Uterus (tissue), 4 donors: ENCODE results near the gene SLFN11. TPM values are rescaled to one million over a fixed set of nuclear protein-coding genes. Genes with fewer than 3 reads are reported as not detected.

Experiments used
- DNase-seq, 2 donors: peaks; one replicate each; pipeline ENCODE4 v3.0.0-alpha.2; 2019 to 2020
- H3K27ac ChIP-seq, 2 donors: fragments of 200-600 bp; sonication (generic); 1 replicate in 1 of 2; 2 replicates in 1 of 2; pipeline ENCODE4 v1.5.1; 2016 to 2018
- H3K27me3 ChIP-seq, 2 donors: fragments of 200-600 bp; sonication (generic); one replicate each; pipeline ENCODE4 v1.5.1; 2018 to 2019; ENCODE audit warnings: control low read depth in 1 of 2
- H3K36me3 ChIP-seq, 2 donors: fragments of 200-600 bp; sonication (generic); one replicate each; pipeline ENCODE4 v1.5.1; 2019; ENCODE audit warnings: control low read depth in 1 of 2
- H3K4me1 ChIP-seq, 2 donors: fragments of 200-600 bp; sonication (generic); one replicate each; pipeline ENCODE4 v1.5.1; 2018 to 2019; ENCODE audit warnings: control low read depth in 1 of 2
- H3K4me3 ChIP-seq, 2 donors: fragments of 200-600 bp; sonication (generic); 1 replicate in 1 of 2; 2 replicates in 1 of 2; pipeline ENCODE4 v1.5.1; 2018 to 2019; ENCODE audit warnings: mild to moderate bottlenecking in 1 of 2
- H3K9me3 ChIP-seq, 2 donors: fragments of 200-600 bp; sonication (generic); one replicate each; pipeline ENCODE4 v1.5.1; 2019; ENCODE audit warnings: control low read depth in 1 of 2
- POLR2A ChIP-seq, 2 donors: fragments of 450-650 bp; IDR thresholded peaks; one replicate each; pipeline ENCODE4 v1.6.1; 2016; ENCODE audit warnings: antibody characterized with exemption in 2 of 2, mild to moderate bottlenecking in 1 of 2, moderate library complexity in 1 of 2
- intact Hi-C: fragments of 100-400 bp; cut with DNase I; formaldehyde crosslinking; loops from one replicate; pipeline ENCODE4 v1.15.1; 2023; ENCODE audit warnings: low total_unique reads
- total RNA-seq, 4 donors: library from RNA; depleted of rRNA in 3 of 4; stranded (reverse); fragments of >200 nt in 3 of 4; gene quantifications; one replicate each; pipeline versions ENCODE4 v1.1.0 to v1.2.4, GENCODE V29; 2014 to 2023
- TF ChIP-seq, protein P1 (sequence below), 4 experiments: fragments of 200-600 bp in 2 of 4; fragments of 450-650 bp in 2 of 4; sonication (generic) in 2 of 4; IDR thresholded peaks; one replicate each; pipeline ENCODE4 v1.5.1; 2016 to 2019; ENCODE audit warnings: antibody characterized with exemption in 4 of 4, mild to moderate bottlenecking in 2 of 4, moderate library complexity in 1 of 4
- donor health status: DM: yes; HTN: yes; CAD: no.

SLFN11 gene
- total RNA-seq, 4 donors from 2014 or later = 24.6 to 87.1 (median 54.8) TPM

DNA sequence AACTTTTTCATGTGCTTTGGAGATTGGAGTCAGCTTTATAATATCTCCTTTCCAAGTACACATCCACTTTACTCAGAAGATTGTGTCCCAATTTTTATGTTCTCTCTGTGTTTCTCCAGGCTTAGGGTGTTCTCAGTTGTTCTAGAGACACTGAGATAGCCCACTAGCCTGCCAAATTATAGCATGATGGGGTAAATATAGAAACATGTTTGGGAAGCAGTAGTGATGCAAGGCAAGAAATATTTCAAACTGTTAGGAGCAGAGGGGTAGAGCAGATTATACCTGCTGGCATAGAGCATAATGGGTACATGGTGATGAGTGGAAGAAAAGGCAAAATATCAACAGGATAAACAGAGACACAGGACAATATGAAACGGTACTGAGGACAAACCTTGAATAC is 12.4 kb downstream of the SLFN11 start:
- no peaks in the 10 kb centered on the region for H3K4me1 ChIP-seq
- DNase-seq = no peak
- intact Hi-C loops = no loop called here
- H3K9me3 ChIP-seq = no peaks in the 10 kb centered on the region
- no peak overlapping the region for H3K27ac ChIP-seq
- H3K27me3 ChIP-seq = no peaks in the 10 kb centered on the region
- no peak for TF ChIP-seq POLR2A (IDR thresholded peaks at IDR 0.05)
- TF ChIP-seq, protein P1, sequence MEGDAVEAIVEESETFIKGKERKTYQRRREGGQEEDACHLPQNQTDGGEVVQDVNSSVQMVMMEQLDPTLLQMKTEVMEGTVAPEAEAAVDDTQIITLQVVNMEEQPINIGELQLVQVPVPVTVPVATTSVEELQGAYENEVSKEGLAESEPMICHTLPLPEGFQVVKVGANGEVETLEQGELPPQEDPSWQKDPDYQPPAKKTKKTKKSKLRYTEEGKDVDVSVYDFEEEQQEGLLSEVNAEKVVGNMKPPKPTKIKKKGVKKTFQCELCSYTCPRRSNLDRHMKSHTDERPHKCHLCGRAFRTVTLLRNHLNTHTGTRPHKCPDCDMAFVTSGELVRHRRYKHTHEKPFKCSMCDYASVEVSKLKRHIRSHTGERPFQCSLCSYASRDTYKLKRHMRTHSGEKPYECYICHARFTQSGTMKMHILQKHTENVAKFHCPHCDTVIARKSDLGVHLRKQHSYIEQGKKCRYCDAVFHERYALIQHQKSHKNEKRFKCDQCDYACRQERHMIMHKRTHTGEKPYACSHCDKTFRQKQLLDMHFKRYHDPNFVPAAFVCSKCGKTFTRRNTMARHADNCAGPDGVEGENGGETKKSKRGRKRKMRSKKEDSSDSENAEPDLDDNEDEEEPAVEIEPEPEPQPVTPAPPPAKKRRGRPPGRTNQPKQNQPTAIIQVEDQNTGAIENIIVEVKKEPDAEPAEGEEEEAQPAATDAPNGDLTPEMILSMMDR (IDR thresholded peaks at IDR 0.05) = no peak
- no peak overlapping the region for H3K4me3 ChIP-seq
- no peaks in the 10 kb centered on the region for H3K36me3 ChIP-seq

DNA sequence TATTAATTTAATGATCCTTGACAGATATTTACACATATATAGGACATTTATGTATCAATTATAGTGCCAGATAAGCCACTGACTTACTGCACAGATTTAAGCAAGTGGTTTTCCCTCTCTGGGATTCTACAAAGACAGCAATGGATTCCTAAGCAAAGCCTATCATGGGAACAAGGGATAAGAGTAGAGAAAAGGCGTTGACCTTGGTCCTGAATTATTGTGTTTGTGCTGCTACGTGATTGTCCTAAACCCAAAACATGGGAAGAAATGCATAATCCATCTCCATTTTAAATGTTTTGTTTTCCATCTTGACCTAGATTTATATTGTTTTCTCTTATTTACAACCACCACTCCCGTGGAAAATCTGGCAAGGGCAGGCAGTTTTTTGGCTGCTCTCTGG is 14.0 kb downstream of the SLFN11 start:
- DNase-seq = no peak
- H3K4me3 ChIP-seq = no peak overlapping the region
- no peaks in the 10 kb centered on the region for H3K4me1 ChIP-seq
- no peaks in the 10 kb centered on the region for H3K27me3 ChIP-seq
- TF ChIP-seq, protein P1 (IDR thresholded peaks at IDR 0.05) = no peak
- TF ChIP-seq POLR2A (IDR thresholded peaks at IDR 0.05) = no peak
- intact Hi-C loops = no loop called here
- H3K9me3 ChIP-seq = no peaks in the 10 kb centered on the region
- no peak overlapping the region for H3K27ac ChIP-seq
- H3K36me3 ChIP-seq = no peaks in the 10 kb centered on the region

DNA sequence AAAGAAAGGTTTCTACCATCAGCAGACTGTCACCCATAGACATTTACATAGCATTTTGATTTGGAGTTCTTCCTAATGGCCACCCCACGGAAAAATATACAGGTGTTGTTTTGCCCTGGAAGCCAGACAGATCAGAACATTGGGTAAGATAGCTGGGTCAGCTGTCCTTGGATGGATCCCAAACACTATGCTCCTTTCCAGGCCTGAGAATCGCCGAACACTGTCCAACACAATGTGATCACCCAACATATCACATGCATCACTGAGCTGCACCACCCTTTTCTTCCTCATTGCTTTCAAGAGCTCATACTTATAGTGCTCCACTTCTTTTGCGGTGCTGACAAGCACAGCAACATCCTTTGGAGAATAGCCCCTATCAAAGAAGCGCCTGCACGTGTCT is 21.1 kb downstream of the SLFN11 start:
- Histone ChIP-seq H3K27me3 (no peaks in the 10 kb centered on the region), H3K4me1 (no peaks in the 10 kb centered on the region), H3K36me3 (no peaks in the 10 kb centered on the region), H3K4me3 (no peak overlapping the region), H3K9me3 (no peaks in the 10 kb centered on the region), H3K27ac (no peak overlapping the region)
- intact Hi-C loops = no loop called here
- no peak for TF ChIP-seq POLR2A (IDR thresholded peaks at IDR 0.05)
- TF ChIP-seq, protein P1 (IDR thresholded peaks at IDR 0.05) = no peak
- DNase-seq = no peak

DNA sequence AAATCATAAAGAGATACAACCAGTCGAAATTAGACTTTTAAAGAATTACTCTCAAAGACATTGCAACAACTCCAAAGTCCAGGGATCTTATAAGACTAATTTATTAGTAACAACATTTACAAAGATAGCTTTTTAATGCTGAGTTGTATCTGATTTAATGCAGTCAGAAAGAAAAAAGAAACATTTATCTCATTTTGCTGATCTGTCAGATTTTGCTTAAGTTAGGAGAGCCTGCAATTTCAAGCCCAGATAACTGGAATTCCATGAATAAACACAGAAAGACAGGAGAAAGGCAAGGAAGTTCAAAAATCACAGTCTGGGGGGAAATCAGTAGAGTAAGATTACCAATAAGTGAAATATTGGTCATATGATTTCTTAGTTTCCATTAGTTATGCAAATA is 22.9 kb downstream of the SLFN11 start:
- H3K4me1 ChIP-seq = peaks cover 0 to 4% of the 10 kb centered on the region in 2 donors
- TF ChIP-seq POLR2A (IDR thresholded peaks at IDR 0.05) = no peak
- TF ChIP-seq, protein P1 (IDR thresholded peaks at IDR 0.05) = no peak
- DNase-seq = no peak
- H3K9me3 ChIP-seq = no peaks in the 10 kb centered on the region
- intact Hi-C loops = no loop called here
- H3K36me3 ChIP-seq = no peaks in the 10 kb centered on the region
- H3K27ac ChIP-seq = no peak overlapping the region
- H3K4me3 ChIP-seq = no peak overlapping the region
- no peaks in the 10 kb centered on the region for H3K27me3 ChIP-seq

DNA sequence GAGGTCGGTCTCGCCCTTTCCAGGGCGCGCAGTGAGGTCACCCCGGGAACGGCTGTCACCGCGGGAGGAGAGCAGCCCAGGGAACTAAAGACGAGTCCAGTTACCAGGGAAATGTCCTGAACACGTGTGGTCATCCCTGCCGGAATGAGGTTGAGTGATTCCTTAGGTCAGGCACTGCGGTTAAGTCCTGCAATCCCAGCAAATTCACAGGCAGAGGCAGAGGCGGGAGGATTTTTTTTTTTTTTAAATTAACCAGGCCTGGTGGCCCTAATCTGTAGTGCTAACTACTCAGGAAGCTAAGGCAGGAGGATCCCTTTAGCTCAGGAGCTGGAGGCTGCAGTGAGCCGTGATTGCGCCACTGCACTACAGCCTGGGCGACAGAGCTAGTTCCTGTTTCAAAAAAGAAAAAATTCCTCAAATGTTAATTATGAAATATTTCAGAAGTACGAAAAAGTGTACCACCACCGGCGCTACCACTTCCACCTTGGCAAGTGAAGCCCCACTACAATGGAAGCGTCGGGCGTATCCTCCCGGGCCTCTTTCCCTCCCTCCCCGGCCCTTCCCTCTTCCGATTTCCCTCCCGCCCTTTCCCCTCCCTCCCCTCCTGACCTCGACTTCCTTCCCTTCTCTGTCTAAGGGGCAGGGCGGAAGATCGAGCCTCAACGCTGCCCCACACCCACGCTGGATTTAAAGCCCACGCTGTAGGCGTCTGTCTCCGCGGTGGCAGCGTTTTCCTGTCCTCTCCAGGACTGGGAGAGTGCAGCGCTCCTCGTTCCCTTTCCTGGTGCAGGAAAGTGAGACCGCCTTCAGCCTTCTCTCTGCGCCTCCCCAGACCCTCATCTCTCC is 27.3 kb downstream of the SLFN11 start:
- peak overlapping the region; percentile 14 to 30 for H3K4me3 ChIP-seq
- TF ChIP-seq POLR2A (IDR thresholded peaks at IDR 0.05) = no peak
- TF ChIP-seq, protein P1 (IDR thresholded peaks at IDR 0.05) = no peak
- peaks cover 0 to 7% of the 10 kb centered on the region in 2 donors for H3K4me1 ChIP-seq
- H3K27me3 ChIP-seq = no peaks in the 10 kb centered on the region
- H3K9me3 ChIP-seq = no peaks in the 10 kb centered on the region
- H3K36me3 ChIP-seq = no peaks in the 10 kb centered on the region
- peak overlapping the region; percentile 58 to 66 for H3K27ac ChIP-seq
- peak; percentile 51 to 69 for DNase-seq
- intact Hi-C loops = no loop called here
